PC-3 (cell line): Measurements from ENCODE around the gene NMUR1.

Experiments
- EZH2 ChIP-seq: fragments of 300-600 bp; sonication (generic); IDR thresholded peaks from one replicate; pipeline ENCODE4 v1.6.1; 2017; ENCODE audit warnings: antibody characterized with exemption, mild to moderate bottlenecking, low read length; ENCODE audit not compliant: unreplicated experiment
- EZH2phosphoT487 ChIP-seq: fragments of 300-600 bp; sonication (generic); IDR thresholded peaks from 2 replicates; pipeline ENCODE4 v1.6.1; 2018; ENCODE audit warnings: mild to moderate bottlenecking, antibody characterized with exemption, low read length, borderline replicate concordance
- TF ChIP-seq, protein P1 (sequence below): fragments of 300-600 bp; sonication (generic); conservative IDR thresholded peaks from 2 replicates; pipeline ENCODE4 v1.5.1; 2017; ENCODE audit warnings: antibody characterized with exemption, low read depth, mild to moderate bottlenecking, low read length

DNA sequence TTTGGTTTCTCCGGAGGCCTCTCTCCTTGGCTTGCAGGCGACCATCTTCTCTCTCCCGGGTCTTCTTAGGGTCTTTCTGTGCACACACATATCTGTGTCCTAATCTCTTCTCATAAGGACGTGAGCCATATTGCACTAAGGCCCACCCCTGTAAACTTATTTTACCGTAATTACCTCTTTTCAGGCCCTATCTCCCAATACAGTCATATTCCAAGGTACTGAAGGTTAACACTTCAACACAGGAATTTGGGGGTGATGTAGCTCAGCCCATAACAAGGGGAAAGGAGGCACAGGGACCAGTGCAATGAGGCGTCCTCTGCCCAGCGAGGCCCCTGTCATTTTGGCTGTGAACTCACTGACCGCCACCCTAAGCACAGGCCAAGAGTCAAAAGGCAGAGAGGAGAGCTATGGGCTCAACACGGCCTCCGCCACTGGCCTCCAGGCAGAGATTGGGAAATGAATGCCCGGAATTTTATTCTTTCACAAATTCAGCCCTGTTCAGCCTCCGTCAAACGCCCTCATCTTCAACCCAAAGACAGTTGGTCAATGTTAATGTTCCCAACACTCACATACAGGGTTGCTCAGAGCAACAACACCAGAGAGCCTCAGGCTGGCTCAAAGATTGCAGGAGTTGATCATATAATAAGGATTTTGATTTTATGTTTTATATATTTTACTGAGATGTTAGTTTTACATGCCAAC lies 15.9 kb upstream of the NMUR1 start:
- TF ChIP-seq, protein P1, sequence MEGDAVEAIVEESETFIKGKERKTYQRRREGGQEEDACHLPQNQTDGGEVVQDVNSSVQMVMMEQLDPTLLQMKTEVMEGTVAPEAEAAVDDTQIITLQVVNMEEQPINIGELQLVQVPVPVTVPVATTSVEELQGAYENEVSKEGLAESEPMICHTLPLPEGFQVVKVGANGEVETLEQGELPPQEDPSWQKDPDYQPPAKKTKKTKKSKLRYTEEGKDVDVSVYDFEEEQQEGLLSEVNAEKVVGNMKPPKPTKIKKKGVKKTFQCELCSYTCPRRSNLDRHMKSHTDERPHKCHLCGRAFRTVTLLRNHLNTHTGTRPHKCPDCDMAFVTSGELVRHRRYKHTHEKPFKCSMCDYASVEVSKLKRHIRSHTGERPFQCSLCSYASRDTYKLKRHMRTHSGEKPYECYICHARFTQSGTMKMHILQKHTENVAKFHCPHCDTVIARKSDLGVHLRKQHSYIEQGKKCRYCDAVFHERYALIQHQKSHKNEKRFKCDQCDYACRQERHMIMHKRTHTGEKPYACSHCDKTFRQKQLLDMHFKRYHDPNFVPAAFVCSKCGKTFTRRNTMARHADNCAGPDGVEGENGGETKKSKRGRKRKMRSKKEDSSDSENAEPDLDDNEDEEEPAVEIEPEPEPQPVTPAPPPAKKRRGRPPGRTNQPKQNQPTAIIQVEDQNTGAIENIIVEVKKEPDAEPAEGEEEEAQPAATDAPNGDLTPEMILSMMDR: no peak
- TF ChIP-seq EZH2 (no peak), EZH2phosphoT487 (no peak)
